HT-29 (cell line): ENCODE results near the gene NPFF. TPM values are rescaled to one million over a fixed set of nuclear protein-coding genes. Genes with fewer than 3 reads are reported as not detected.
"Not testable (repeated sequence)": the region's sequence is repeated elsewhere in the genome, so short reads cannot be mapped to it uniquely, and the experiment has no call there.

ENCODE experiments used
- DNase-seq: peaks from one replicate; pipeline ENCODE4 v3.0.0-alpha.2; 2015; ENCODE audit warnings: low spot score
- total RNA-seq: library from RNA; depleted of rRNA; stranded (reverse); fragments of >200 nt; shearing (Covaris generic); gene quantifications from 2 replicates; pipeline ENCODE4 v1.2.3, GENCODE V29; 2014; rRNA removed

NPFF gene
- not detected in 2 replicates for total RNA-seq

- DNase-seq: no peak
Observed at GRCh38 chr12:53506881-53507602, at the start of gene NPFF. Gene NPFF (minus strand): TSS chr12:53507484. CDS start chr12:53507474, 10 bp downstream.

GRCh38 chr12:53552361-53553327, 45.4 kb upstream of the NPFF start:
- no peak for DNase-seq

- DNase-seq: no peak
Observed at GRCh38 chr12:53551889-53552291, 44.6 kb upstream of the NPFF start.

- DNase-seq: no peak
Observed at GRCh38 chr12:53550595-53550994, 43.3 kb upstream of the NPFF start.

GRCh38 chr12:53550131-53550530, 42.8 kb upstream of the NPFF start:
- DNase-seq: not testable (repeated sequence)

- DNase-seq: not testable (repeated sequence)
Observed at GRCh38 chr12:53548354-53548753, 41.1 kb upstream of the NPFF start.

GRCh38 chr12:53543539-53543938, 36.3 kb upstream of the NPFF start:
- peak; percentile 73 for DNase-seq

- no peak for DNase-seq
Observed at GRCh38 chr12:53539526-53539925, 32.2 kb upstream of the NPFF start.

GRCh38 chr12:53538209-53538689, 31.0 kb upstream of the NPFF start:
- peak; percentile 81 for DNase-seq

- no peak for DNase-seq
Observed at GRCh38 chr12:53536962-53537361, 29.7 kb upstream of the NPFF start.

- DNase-seq: no peak
Observed at GRCh38 chr12:53533471-53533870, 26.2 kb upstream of the NPFF start.

GRCh38 chr12:53532524-53533445, 25.5 kb upstream of the NPFF start:
- DNase-seq: no peak

- no peak for DNase-seq
Observed at GRCh38 chr12:53532021-53532420, 24.7 kb upstream of the NPFF start.

- no peak for DNase-seq
Observed at GRCh38 chr12:53530920-53531319, 23.6 kb upstream of the NPFF start.

- no peak for DNase-seq
Observed at GRCh38 chr12:53530061-53530460, 22.8 kb upstream of the NPFF start.

- no peak for DNase-seq
Observed at GRCh38 chr12:53524476-53524875, 17.2 kb upstream of the NPFF start.

- DNase-seq: no peak
Observed at GRCh38 chr12:53523131-53523530, 15.8 kb upstream of the NPFF start.

GRCh38 chr12:53518381-53518780, 11.1 kb upstream of the NPFF start:
- DNase-seq: no peak

GRCh38 chr12:53516758-53517455, 9.6 kb upstream of the NPFF start:
- DNase-seq: no peak

- DNase-seq: no peak
Observed at GRCh38 chr12:53515291-53515680, 8.0 kb upstream of the NPFF start.
